Mucosa of descending colon (tissue), 3 donors: Measurements from ENCODE around the gene CYTH3. TPM values are rescaled to one million over a fixed set of nuclear protein-coding genes. Genes with fewer than 3 reads are reported as not detected.

Source experiments
- ATAC-seq: fragments of 200-7000 bp; cut with Tn5 transposase; one replicate; pipeline ENCODE4 v1.9.1; 2020; ENCODE audit warnings: mild to moderate bottlenecking, moderate library complexity
- DNase-seq, 3 donors: peaks; one replicate each; pipeline ENCODE4 v3.0.0-alpha.2; 2020
- H3K36me3 ChIP-seq: fragments of 200-600 bp; one replicate; pipeline ENCODE4 v1.8.0; 2021; ENCODE audit warnings: low read depth, mild to moderate bottlenecking
- H3K4me1 ChIP-seq: fragments of 200-600 bp; one replicate; pipeline ENCODE4 v1.8.0; 2021; ENCODE audit warnings: low read depth, mild to moderate bottlenecking
- H3K4me3 ChIP-seq: fragments of 200-600 bp; one replicate; pipeline ENCODE4 v1.8.0; 2021; ENCODE audit warnings: mild to moderate bottlenecking
- H3K9me3 ChIP-seq: fragments of 200-600 bp; one replicate; pipeline ENCODE4 v1.8.0; 2021; ENCODE audit warnings: mild to moderate bottlenecking
- intact Hi-C, 2 donors: fragments of 100-400 bp; cut with DNase I in 1 of 2; cut with micrococcal nuclease in 1 of 2; formaldehyde crosslinking; loops; one replicate each; pipeline versions ENCODE4 v1.11.0 to v1.11.1; 2022; cut with DNase I, micrococcal nuclease
- total RNA-seq, 3 donors: library from RNA; stranded (reverse); fragmentation: NEBNext Ultra II Directional in 2 of 3; extraction: Animal tissue kit (Norgen Biotek cat#: 25700) in 2 of 3; gene quantifications; one replicate each; pipeline versions ENCODE4 v1.2.1 to v1.2.4, GENCODE V29; 2021 to 2023
- TF ChIP-seq, protein P1 (sequence below): fragments of 200-600 bp; IDR thresholded peaks from one replicate; pipeline ENCODE4 v1.8.0; 2022; ENCODE audit warnings: antibody characterized with exemption, mild to moderate bottlenecking
- donor health status: DM: no; HTN: no; CAD: no; lungs with moderate emphysema.
- donor health status: DM: no; HTN: no; CAD: no.
- donor health status: DM: no; HTN: yes; CAD: no.

The CYTH3 gene
- total RNA-seq, 3 donors from 2014 or later: 10.4 to 23.2 (median 11.9) TPM

DNA sequence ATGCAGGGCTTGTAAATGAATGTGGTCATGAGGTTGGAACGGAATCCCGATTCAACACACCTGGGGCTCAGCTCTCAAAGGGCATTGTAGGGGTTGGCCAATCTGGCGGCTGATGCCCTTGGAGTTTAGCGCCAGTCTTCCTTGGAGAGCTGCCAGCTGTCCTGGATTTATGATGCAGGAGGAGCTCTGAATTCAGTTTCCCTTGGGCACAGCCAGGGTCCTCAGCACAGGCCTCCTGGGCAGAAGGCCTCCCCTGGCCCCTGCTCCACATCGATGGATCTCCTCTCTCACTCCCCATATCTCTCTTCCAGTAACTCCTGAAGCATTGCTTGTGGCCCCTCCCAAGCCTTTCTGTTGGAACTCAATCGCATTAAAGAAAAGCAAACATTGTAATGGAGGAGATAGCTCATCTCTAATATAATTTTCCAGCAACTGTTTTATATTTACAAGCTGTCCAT lies 985 bp upstream of the CYTH3 start:
- ATAC-seq (peak; percentile 55), DNase-seq (peak; percentile 65 to 89 (median 77))
- intact Hi-C loops: loop anchor here in 1 of 2 donors (10.0 kb wide), 1 partner anchor 161 kb away; no protein-coding TSS in a partner anchor
- Histone ChIP-seq H3K9me3 (no peaks in the 10 kb centered on the region), H3K4me1 (peaks cover 21% of the 10 kb centered on the region), H3K36me3 (no peaks in the 10 kb centered on the region), H3K4me3 (no peak overlapping the region)
- TF ChIP-seq, protein P1, sequence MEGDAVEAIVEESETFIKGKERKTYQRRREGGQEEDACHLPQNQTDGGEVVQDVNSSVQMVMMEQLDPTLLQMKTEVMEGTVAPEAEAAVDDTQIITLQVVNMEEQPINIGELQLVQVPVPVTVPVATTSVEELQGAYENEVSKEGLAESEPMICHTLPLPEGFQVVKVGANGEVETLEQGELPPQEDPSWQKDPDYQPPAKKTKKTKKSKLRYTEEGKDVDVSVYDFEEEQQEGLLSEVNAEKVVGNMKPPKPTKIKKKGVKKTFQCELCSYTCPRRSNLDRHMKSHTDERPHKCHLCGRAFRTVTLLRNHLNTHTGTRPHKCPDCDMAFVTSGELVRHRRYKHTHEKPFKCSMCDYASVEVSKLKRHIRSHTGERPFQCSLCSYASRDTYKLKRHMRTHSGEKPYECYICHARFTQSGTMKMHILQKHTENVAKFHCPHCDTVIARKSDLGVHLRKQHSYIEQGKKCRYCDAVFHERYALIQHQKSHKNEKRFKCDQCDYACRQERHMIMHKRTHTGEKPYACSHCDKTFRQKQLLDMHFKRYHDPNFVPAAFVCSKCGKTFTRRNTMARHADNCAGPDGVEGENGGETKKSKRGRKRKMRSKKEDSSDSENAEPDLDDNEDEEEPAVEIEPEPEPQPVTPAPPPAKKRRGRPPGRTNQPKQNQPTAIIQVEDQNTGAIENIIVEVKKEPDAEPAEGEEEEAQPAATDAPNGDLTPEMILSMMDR: no peak

DNA sequence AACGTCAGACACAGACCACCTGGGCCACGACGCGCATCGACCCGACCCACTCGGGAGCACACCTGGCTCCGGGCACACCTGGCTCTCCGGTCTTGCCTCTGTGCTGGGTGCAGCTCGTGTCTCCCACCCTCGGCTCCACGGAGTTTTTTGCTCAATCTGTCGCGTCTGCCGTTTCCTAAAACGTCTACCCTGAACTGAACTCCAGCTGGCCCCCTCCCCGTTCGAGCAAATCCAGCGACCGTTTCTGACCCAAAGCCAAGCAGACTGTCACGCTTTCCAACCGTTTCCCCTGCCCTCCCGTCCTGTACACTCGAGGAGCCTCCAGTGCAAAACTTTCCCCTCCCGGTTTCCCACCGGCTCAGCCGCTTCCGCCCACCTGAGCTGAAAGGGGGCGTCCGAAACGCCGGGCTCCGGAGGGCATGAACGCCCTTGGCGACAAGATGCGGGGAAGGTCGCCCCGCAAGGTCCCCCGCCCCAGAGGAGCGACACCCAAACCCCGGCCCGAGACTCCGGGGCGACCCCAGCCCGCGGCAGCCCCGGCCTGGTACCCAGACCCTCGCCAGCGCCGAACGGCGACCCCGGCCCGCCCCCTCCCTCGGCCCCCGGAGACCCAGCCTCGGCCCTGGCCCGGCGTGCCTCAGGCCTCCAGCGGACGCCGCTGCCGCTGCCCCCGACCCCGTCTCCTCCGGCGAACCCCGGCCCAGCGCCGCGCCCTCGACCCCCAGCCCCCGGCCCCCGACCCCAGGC lies 557 bp downstream of the CYTH3 start:
- intact Hi-C loops: loop anchor here in 1 of 2 donors (10.0 kb wide), 1 partner anchor 163 kb away; no protein-coding TSS in a partner anchor
- H3K36me3 ChIP-seq: no peaks in the 10 kb centered on the region
- peak; percentile 7 for ATAC-seq
- TF ChIP-seq, protein P1: no peak
- peak; percentile 35 to 59 (median 59) for DNase-seq
- peak overlapping the region; percentile 75 for H3K4me3 ChIP-seq
- no peaks in the 10 kb centered on the region for H3K9me3 ChIP-seq
- H3K4me1 ChIP-seq: peaks cover 23% of the 10 kb centered on the region

DNA sequence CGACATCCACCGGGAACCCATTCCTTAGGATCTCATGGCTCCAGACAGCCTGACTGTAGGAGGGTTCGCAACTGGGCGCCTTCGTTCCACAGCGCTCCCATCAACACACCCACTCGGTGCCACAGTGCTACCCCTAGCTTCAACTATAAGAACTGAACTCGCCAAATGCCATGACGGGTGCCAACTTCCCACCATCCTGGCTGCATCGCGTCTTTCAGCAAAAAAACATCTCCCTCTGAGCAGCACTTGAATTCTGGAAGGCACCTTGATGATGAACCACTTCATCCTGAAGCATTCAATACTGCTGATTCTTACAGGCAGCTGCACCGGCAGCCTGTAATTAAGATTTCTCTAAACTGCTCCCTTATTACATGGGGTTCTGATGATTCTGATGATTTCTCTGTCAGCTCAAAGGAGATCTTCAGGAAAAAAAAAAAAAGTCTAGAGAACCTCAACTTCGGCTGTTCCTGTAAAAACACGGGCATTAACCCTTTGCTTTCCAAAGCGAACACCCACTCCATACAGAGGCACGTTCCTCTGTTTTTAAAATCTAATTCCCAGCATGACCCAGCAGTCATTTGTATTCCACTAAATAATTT lies 1.3 kb downstream of the CYTH3 start:
- no peak overlapping the region for H3K4me3 ChIP-seq
- no peaks in the 10 kb centered on the region for H3K36me3 ChIP-seq
- peak; percentile 49 for ATAC-seq
- intact Hi-C loops: loop anchor here in 1 of 2 donors (10.0 kb wide), 1 partner anchor 164 kb away; no protein-coding TSS in a partner anchor
- H3K4me1 ChIP-seq: peaks cover 23% of the 10 kb centered on the region
- H3K9me3 ChIP-seq: no peaks in the 10 kb centered on the region
- DNase-seq: peak; percentile 52 to 56 (median 54)
- TF ChIP-seq, protein P1: no peak

DNA sequence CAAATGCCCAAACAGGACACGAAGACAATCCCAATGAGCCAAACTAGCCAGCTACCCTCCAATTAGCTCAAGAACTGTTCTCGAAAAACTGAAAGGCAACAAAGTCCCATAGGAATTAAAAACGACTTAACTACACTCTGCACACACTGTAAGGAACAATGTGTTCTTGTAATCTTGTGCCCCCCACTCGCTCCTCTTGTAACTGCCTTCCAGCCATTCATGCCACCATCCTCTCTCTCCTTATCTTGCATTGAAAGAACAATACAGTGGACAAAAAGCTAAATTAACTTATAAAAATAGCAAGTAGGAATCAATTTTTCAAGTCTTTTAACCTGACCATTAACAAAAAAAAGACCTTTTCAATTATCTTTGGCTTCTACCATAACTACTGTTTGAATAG lies 2.9 kb downstream of the CYTH3 start:
- no peak for ATAC-seq
- intact Hi-C loops: no loop called here
- peaks cover 23% of the 10 kb centered on the region for H3K4me1 ChIP-seq
- H3K36me3 ChIP-seq: no peaks in the 10 kb centered on the region
- no peaks in the 10 kb centered on the region for H3K9me3 ChIP-seq
- H3K4me3 ChIP-seq: no peak overlapping the region
- no peak for DNase-seq
- TF ChIP-seq, protein P1: no peak

DNA sequence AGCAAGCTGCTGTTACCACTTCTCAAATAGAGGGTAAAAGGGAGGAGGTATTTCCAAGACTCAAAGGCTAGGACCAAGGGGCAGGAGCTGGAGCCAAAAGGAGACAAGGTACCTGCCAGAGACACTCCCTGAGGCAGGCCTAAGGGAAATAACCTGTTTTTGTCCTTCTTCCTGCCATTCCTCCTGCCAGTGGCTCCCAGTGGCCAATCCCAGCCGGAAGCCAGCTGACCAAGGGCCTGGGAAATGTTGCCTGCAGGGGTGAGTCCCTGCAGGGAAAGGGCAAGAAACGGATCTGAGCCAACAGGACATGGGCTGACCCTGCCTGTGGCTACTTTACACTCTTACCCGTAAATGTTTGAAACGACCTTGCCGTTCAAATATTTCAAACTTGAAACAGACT lies 3.5 kb downstream of the CYTH3 start:
- H3K4me1 ChIP-seq: peaks cover 23% of the 10 kb centered on the region
- intact Hi-C loops: no loop called here
- DNase-seq (no peak), ATAC-seq (no peak)
- no peaks in the 10 kb centered on the region for H3K9me3 ChIP-seq
- TF ChIP-seq, protein P1: no peak
- H3K36me3 ChIP-seq: no peaks in the 10 kb centered on the region
- H3K4me3 ChIP-seq: no peak overlapping the region
